ENCODE results near the gene CLDN22.

GRCh38 chr4:183349673-183350072 lies 29.6 kb upstream of the CLDN22 start:
- TF ChIP-seq EP300 (IDR thresholded peaks at IDR 0.05) (no peak), RFX5 (IDR thresholded peaks at IDR 0.05) (no peak), CEBPB (IDR thresholded peaks at IDR 0.05) (no peak), SMC3 (IDR thresholded peaks at IDR 0.05) (no peak), POLR2A (IDR thresholded peaks at IDR 0.05; ENCODE audit: low read length) (no peak), HOXB13 (CRISPR knock-in tag; IDR thresholded peaks at IDR 0.05; ENCODE audit: low read depth) (no peak), CHD2 (IDR thresholded peaks at IDR 0.05; ENCODE audit: low read length, partially characterized antibody) (no peak), ZNF302 (CRISPR knock-in tag; IDR thresholded peaks at IDR 0.05) (no peak), EHMT2 (IDR thresholded peaks at IDR 0.05; ENCODE audit: low read depth) (no peak), USF2 (IDR thresholded peaks at IDR 0.05) (no peak), CHD4 (IDR thresholded peaks at IDR 0.05; ENCODE audit: borderline replicate concordance) (no peak), MAFK (IDR thresholded peaks at IDR 0.05; ENCODE audit: partially characterized antibody) (no peak)
- TF ChIP-seq, protein P1, sequence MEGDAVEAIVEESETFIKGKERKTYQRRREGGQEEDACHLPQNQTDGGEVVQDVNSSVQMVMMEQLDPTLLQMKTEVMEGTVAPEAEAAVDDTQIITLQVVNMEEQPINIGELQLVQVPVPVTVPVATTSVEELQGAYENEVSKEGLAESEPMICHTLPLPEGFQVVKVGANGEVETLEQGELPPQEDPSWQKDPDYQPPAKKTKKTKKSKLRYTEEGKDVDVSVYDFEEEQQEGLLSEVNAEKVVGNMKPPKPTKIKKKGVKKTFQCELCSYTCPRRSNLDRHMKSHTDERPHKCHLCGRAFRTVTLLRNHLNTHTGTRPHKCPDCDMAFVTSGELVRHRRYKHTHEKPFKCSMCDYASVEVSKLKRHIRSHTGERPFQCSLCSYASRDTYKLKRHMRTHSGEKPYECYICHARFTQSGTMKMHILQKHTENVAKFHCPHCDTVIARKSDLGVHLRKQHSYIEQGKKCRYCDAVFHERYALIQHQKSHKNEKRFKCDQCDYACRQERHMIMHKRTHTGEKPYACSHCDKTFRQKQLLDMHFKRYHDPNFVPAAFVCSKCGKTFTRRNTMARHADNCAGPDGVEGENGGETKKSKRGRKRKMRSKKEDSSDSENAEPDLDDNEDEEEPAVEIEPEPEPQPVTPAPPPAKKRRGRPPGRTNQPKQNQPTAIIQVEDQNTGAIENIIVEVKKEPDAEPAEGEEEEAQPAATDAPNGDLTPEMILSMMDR (IDR thresholded peaks at IDR 0.05) = no peak
